Endodermal cell (in vitro differentiated cells): Measurements from ENCODE around the gene PHKA2. TPM values are rescaled to one million over a fixed set of nuclear protein-coding genes. Genes with fewer than 3 reads are reported as not detected.
A peak's percentile ranks its signal among the peaks of the same experiment; 100 is the strongest.

Source experiments
- DNase-seq: peaks from one replicate; pipeline ENCODE4 v3.0.0-alpha.2; 2017
- H3K27ac ChIP-seq: 2 replicates; pipeline ENCODE4 v1.5.1; 2013; ENCODE audit warnings: mild to moderate bottlenecking, low read depth, low read length, moderate library complexity
- H3K27me3 ChIP-seq: 2 replicates; pipeline ENCODE4 v1.6.1; 2013; ENCODE audit warnings: mild to moderate bottlenecking, low read length, moderate library complexity; ENCODE audit not compliant: insufficient read depth, control insufficient read depth, poor library complexity, severe bottlenecking
- H3K36me3 ChIP-seq: 2 replicates; pipeline ENCODE4 v1.7.0; 2013; ENCODE audit warnings: mild to moderate bottlenecking, low read length, moderate library complexity; ENCODE audit not compliant: control insufficient read depth, insufficient read depth
- H3K4me1 ChIP-seq: one replicate; pipeline ENCODE4 v1.7.0; 2013; ENCODE audit warnings: low read length; ENCODE audit not compliant: control insufficient read depth, insufficient read depth
- H3K4me3 ChIP-seq: 2 replicates; pipeline ENCODE4 v1.5.1; 2013; ENCODE audit warnings: mild to moderate bottlenecking, low read length, moderate library complexity
- H3K9ac ChIP-seq: 2 replicates; pipeline ENCODE4 v1.6.1; 2013; ENCODE audit warnings: mild to moderate bottlenecking, low read length, moderate library complexity; ENCODE audit not compliant: poor library complexity, severe bottlenecking; ENCODE audit errors: extremely low read depth
- H3K9me3 ChIP-seq: 2 replicates; pipeline ENCODE4 v1.6.1; 2013; ENCODE audit warnings: mild to moderate bottlenecking, low read length, moderate library complexity; ENCODE audit not compliant: control insufficient read depth
- H3K27ac Mint-ChIP-seq: 2 replicates; pipeline ENCODE4 v1.8.0; 2020; ENCODE audit warnings: mixed read lengths
- H3K27me3 Mint-ChIP-seq: 2 replicates; pipeline ENCODE4 v1.8.0; 2021; ENCODE audit warnings: mild to moderate bottlenecking, mixed read lengths; ENCODE audit not compliant: insufficient read depth
- H3K36me3 Mint-ChIP-seq: 2 replicates; pipeline ENCODE4 v1.8.0; 2020; ENCODE audit warnings: low read depth, mixed read lengths
- H3K4me1 Mint-ChIP-seq: 2 replicates; pipeline ENCODE4 v1.8.0; 2020; ENCODE audit warnings: mixed read lengths
- H3K4me3 Mint-ChIP-seq: 2 replicates; pipeline ENCODE4 v1.8.0; 2020; ENCODE audit warnings: mild to moderate bottlenecking, moderate library complexity, mixed read lengths
- H3K9me3 Mint-ChIP-seq: 2 replicates; pipeline ENCODE4 v1.8.0; 2020; ENCODE audit warnings: mild to moderate bottlenecking, mixed read lengths
- WGBS, 2 experiments: methylation state at CpG; one replicate each; pipeline versions ENCODE4 v1.1.5 to v1.1.7; 2013; ENCODE audit warnings: missing lambda C conversion rate in 2 of 2, mixed read lengths in 1 of 2; ENCODE audit not compliant: insufficient coverage in 1 of 2, insufficient read length in 1 of 2; 5-methylcytosine and 5-hydroxymethylcytosine counted together
- total RNA-seq, 2 donors: library from RNA; stranded (reverse); fragmentation: NEBNext Ultra II Directional in 1 of 2; extraction: Animal tissue kit (Norgen Biotek cat#: 25700) in 1 of 2; gene quantifications; 2 replicates in 1 of 2; 3 replicates in 1 of 2; pipeline ENCODE4 v1.2.1, GENCODE V29; 2021
- TF ChIP-seq, protein P1 (sequence below): fragments of 200-600 bp; sonication (generic); conservative IDR thresholded peaks from 2 replicates; pipeline ENCODE4 v1.5.0; 2021; ENCODE audit warnings: antibody characterized with exemption, mild to moderate bottlenecking

The PHKA2 gene
- total RNA-seq, 2 donors from 2014 or later: 32.5 to 33.0 TPM

DNA sequence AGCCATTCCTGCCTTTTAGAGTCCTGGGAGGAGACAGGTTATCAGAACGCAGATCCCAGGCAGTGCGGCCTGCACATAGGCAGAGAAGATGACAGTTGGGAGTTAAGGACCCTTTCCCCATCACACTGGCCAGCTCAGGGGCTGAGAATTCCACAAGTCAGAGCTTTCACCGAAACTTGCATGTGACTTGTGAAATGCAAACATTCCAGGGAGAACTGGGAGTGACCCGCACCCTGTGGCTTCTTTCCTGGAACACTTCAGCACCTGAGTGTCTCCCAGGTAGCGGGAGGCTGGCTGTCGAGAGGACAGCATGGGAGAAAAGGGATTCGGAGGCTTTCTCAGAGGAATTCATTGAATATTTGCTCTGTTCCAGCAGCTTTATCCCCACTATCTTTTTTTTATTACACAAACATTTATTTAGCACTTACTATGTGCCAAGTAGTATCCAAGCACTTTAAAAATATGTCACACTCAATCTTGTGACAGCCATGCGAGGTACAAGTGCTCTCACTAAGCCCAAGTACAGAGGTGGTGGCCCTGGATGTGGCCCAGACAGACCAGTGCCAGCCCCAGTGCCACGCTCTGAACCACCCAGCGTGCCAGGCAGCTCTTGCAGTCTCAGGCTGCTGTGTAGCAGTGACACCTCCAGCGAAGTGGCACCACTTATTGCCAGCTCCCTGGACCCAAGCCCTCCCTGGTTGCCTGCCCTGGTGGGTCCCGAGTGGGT, 100.5 kb downstream of the PHKA2 start:
- no peaks in the 10 kb centered on the region for H3K27me3 Mint-ChIP-seq
- no peak overlapping the region for H3K4me3 ChIP-seq
- TF ChIP-seq, protein P1, sequence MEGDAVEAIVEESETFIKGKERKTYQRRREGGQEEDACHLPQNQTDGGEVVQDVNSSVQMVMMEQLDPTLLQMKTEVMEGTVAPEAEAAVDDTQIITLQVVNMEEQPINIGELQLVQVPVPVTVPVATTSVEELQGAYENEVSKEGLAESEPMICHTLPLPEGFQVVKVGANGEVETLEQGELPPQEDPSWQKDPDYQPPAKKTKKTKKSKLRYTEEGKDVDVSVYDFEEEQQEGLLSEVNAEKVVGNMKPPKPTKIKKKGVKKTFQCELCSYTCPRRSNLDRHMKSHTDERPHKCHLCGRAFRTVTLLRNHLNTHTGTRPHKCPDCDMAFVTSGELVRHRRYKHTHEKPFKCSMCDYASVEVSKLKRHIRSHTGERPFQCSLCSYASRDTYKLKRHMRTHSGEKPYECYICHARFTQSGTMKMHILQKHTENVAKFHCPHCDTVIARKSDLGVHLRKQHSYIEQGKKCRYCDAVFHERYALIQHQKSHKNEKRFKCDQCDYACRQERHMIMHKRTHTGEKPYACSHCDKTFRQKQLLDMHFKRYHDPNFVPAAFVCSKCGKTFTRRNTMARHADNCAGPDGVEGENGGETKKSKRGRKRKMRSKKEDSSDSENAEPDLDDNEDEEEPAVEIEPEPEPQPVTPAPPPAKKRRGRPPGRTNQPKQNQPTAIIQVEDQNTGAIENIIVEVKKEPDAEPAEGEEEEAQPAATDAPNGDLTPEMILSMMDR: no peak
- H3K4me1 Mint-ChIP-seq: peaks cover 12% of the 10 kb centered on the region
- no peak overlapping the region for H3K27ac Mint-ChIP-seq
- peak; percentile 82 for DNase-seq
- no peaks in the 10 kb centered on the region for H3K27me3 ChIP-seq
- H3K9ac ChIP-seq: no peak overlapping the region
- no peaks in the 10 kb centered on the region for H3K4me1 ChIP-seq
- 70 to 80% methylated on average over 3 to 12 of the region's 12 CpGs for WGBS, 2 experiments
- no peaks in the 10 kb centered on the region for H3K36me3 ChIP-seq
- no peak overlapping the region for H3K4me3 Mint-ChIP-seq
- H3K9me3 Mint-ChIP-seq: peaks cover 70% of the 10 kb centered on the region
- no peaks in the 10 kb centered on the region for H3K36me3 Mint-ChIP-seq
- no peak overlapping the region for H3K27ac ChIP-seq
- no peaks in the 10 kb centered on the region for H3K9me3 ChIP-seq

DNA sequence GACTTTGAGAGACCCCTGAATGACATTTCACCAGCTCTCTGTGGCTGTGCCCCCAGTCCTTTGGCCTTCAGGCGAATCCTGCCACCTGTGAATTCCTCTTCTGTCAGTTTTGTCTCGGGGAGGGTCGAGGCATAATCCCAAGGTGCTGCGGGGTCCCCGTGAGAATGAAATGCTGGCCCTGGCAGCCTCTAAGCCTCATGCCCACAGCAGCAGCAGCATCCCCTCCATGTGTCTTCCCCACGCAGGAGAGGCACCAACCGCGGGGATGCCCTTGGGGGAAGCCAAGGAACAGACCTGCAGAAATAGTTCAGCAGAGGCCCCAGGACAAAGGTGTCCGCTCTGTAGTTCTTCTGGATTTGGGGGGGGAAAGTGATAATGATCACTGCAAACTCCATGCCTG, 104.8 kb downstream of the PHKA2 start:
- Histone ChIP-seq H3K27me3 (no peaks in the 10 kb centered on the region), H3K36me3 (no peaks in the 10 kb centered on the region), H3K9ac (no peak overlapping the region), H3K4me1 (no peaks in the 10 kb centered on the region), H3K27ac (no peak overlapping the region), H3K4me3 (no peak overlapping the region), H3K9me3 (no peaks in the 10 kb centered on the region)
- Mint-ChIP-seq H3K27ac (no peak overlapping the region), H3K4me3 (no peak overlapping the region), H3K9me3 (peaks cover 61% of the 10 kb centered on the region), H3K36me3 (no peaks in the 10 kb centered on the region), H3K27me3 (peaks cover 2% of the 10 kb centered on the region), H3K4me1 (no peaks in the 10 kb centered on the region)
- TF ChIP-seq, protein P1: no peak
- DNase-seq: no peak
- WGBS, 2 experiments: 94% methylated on average over 8 of the region's 9 CpGs; no CpG with 5 or more reads in 1 of the 2 experiments

DNA sequence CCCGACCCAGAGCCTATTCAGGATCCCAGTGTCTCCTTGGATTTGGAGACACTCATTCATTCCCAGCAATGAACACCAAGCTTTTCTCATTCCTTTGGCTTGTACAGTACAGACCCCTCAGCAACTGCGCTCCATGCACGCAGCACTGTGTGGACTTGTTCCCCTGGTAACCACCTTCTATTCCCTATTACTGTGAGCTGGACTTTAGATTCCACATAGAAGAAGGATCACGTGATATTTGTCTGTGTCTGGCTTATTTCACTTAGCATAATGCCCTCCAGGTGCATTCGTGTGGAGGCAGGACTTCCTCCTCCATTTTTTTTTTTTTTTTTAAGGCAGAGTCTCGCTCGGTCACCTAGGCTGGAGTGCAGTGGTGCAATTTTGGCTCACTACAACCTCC, 106.4 kb downstream of the PHKA2 start:
- Histone ChIP-seq H3K4me1 (no peaks in the 10 kb centered on the region), H3K27ac (no peak overlapping the region), H3K27me3 (no peaks in the 10 kb centered on the region), H3K36me3 (no peaks in the 10 kb centered on the region), H3K4me3 (no peak overlapping the region), H3K9ac (no peak overlapping the region), H3K9me3 (no peaks in the 10 kb centered on the region)
- Mint-ChIP-seq H3K4me3 (no peak overlapping the region), H3K9me3 (peaks cover 60% of the 10 kb centered on the region), H3K27ac (no peak overlapping the region), H3K27me3 (peaks cover 2% of the 10 kb centered on the region), H3K36me3 (no peaks in the 10 kb centered on the region), H3K4me1 (no peaks in the 10 kb centered on the region)
- 82 to 91% methylated on average over 2 to 7 of the region's 7 CpGs for WGBS, 2 experiments
- TF ChIP-seq, protein P1: no peak
- DNase-seq: no peak
